Liver (tissue), 9 donors: ENCODE results near the gene GAPVD1. TPM values are rescaled to one million over a fixed set of nuclear protein-coding genes. Genes with fewer than 3 reads are reported as not detected.
A peak's percentile ranks its signal among the peaks of the same experiment; 100 is the strongest.
"Not testable (repeated sequence)": the region's sequence is repeated elsewhere in the genome, so short reads cannot be mapped to it uniquely, and the experiment has no call there.

Experiments used
- DNase-seq: peaks from one replicate; pipeline ENCODE4 v3.0.0-alpha.2; 2017; ENCODE audit warnings: low spot score
- H3K27ac ChIP-seq, 2 donors: one replicate each; pipeline ENCODE4 v1.7.0; 2013; ENCODE audit warnings: inconsistent platforms in 2 of 2, low read length in 2 of 2, control low read depth in 1 of 2, low read depth in 1 of 2, mild to moderate bottlenecking in 1 of 2
- H3K27me3 ChIP-seq, 4 donors: one replicate each; pipeline versions ENCODE4 v1.6.1 to v1.7.0; 2013; ENCODE audit warnings: low read length in 3 of 4, inconsistent platforms in 1 of 4, mild to moderate bottlenecking in 1 of 4, moderate library complexity in 1 of 4; ENCODE audit not compliant: control insufficient read depth in 4 of 4, insufficient read depth in 4 of 4
- H3K36me3 ChIP-seq, 4 donors: one replicate each; pipeline versions ENCODE4 v1.6.1 to v1.7.0; 2013; ENCODE audit warnings: low read length in 3 of 4, mild to moderate bottlenecking in 3 of 4, low read depth in 1 of 4, moderate library complexity in 1 of 4; ENCODE audit not compliant: control insufficient read depth in 4 of 4, insufficient read depth in 3 of 4
- H3K4me1 ChIP-seq, 4 donors: one replicate each; pipeline versions ENCODE4 v1.6.1 to v1.7.0; 2013; ENCODE audit warnings: low read length in 3 of 4, mild to moderate bottlenecking in 3 of 4, moderate library complexity in 1 of 4; ENCODE audit not compliant: control insufficient read depth in 4 of 4, insufficient read depth in 4 of 4
- H3K4me3 ChIP-seq, 3 donors: one replicate each; pipeline versions ENCODE4 v1.6.1 to v1.7.0; 2013; ENCODE audit warnings: low read length in 3 of 3, control low read depth in 1 of 3, low read depth in 1 of 3, mild to moderate bottlenecking in 1 of 3
- H3K9ac ChIP-seq, 2 donors: one replicate each; pipeline ENCODE4 v1.7.0; 2013; ENCODE audit warnings: low read length in 2 of 2, mild to moderate bottlenecking in 2 of 2, moderate library complexity in 2 of 2, control low read depth in 1 of 2, low read depth in 1 of 2
- H3K9me3 ChIP-seq, 4 donors: one replicate each; pipeline versions ENCODE4 v1.6.1 to v1.7.0; 2013; ENCODE audit warnings: low read length in 3 of 4; ENCODE audit not compliant: control insufficient read depth in 4 of 4
- ATF3 ChIP-seq: IDR thresholded peaks from 2 replicates; pipeline ENCODE4 v1.6.1; 2016; ENCODE audit warnings: antibody characterized with exemption
- FOXA1 ChIP-seq: IDR thresholded peaks from 2 replicates; pipeline ENCODE4 v1.6.1; 2016; ENCODE audit warnings: antibody characterized with exemption
- FOXA2 ChIP-seq: IDR thresholded peaks from 2 replicates; pipeline ENCODE4 v1.6.1; 2016; ENCODE audit warnings: antibody characterized with exemption
- GABPA ChIP-seq, 2 donors: IDR thresholded peaks in 1 of 2; conservative IDR thresholded peaks in 1 of 2; 2 replicates each; pipeline ENCODE4 v1.6.1; 2016; ENCODE audit warnings: antibody characterized with exemption in 2 of 2, mild to moderate bottlenecking in 1 of 2, moderate library complexity in 1 of 2
- HNF4A ChIP-seq, 2 donors: conservative IDR thresholded peaks; 2 replicates each; pipeline ENCODE4 v1.6.1; 2016; ENCODE audit warnings: antibody characterized with exemption in 2 of 2, mild to moderate bottlenecking in 2 of 2
- JUND ChIP-seq, 2 donors: IDR thresholded peaks; 2 replicates each; pipeline ENCODE4 v1.6.1; 2016; ENCODE audit warnings: antibody characterized with exemption in 2 of 2
- MAX ChIP-seq: IDR thresholded peaks from 2 replicates; pipeline ENCODE4 v1.6.1; 2016; ENCODE audit warnings: antibody characterized with exemption
- NR2F2 ChIP-seq: IDR thresholded peaks from 2 replicates; pipeline ENCODE4 v1.6.1; 2016; ENCODE audit warnings: antibody characterized with exemption
- RAD21 ChIP-seq, 2 donors: IDR thresholded peaks; 2 replicates each; pipeline ENCODE4 v1.6.1; 2016; ENCODE audit warnings: antibody characterized with exemption in 2 of 2, mild to moderate bottlenecking in 2 of 2
- RXRA ChIP-seq, 2 donors: IDR thresholded peaks; 2 replicates each; pipeline ENCODE4 v1.6.1; 2017 to 2018; ENCODE audit warnings: antibody characterized with exemption in 2 of 2, mild to moderate bottlenecking in 1 of 2
- SP1 ChIP-seq: IDR thresholded peaks from 2 replicates; pipeline ENCODE4 v1.6.1; 2018; ENCODE audit warnings: antibody characterized with exemption, mild to moderate bottlenecking
- YY1 ChIP-seq: IDR thresholded peaks from 2 replicates; pipeline ENCODE4 v1.6.1; 2016; ENCODE audit warnings: antibody characterized with exemption, mild to moderate bottlenecking
- ZBTB33 ChIP-seq: IDR thresholded peaks from 2 replicates; pipeline ENCODE4 v1.6.1; 2016; ENCODE audit warnings: antibody characterized with exemption
- WGBS: extraction: QIAGEN DNeasy Blood & Tissue Kit; methylation state at CpG from one replicate; pipeline ENCODE4 v1.1.7; 2013; 5-methylcytosine and 5-hydroxymethylcytosine counted together
- polyA plus RNA-seq, 2 donors: library from polyadenylated mRNA; stranded (reverse) in 1 of 2; unstranded in 1 of 2; fragments of 200-250 nt in 1 of 2; fragments of >200 nt in 1 of 2; fragmentation: Nextera tagmentation in 1 of 2; extraction: Ambion mirVana in 1 of 2; gene quantifications; one replicate each; pipeline versions ENCODE4 v1.2.1 to v1.2.3, GENCODE V29; 2013 to 2015
- total RNA-seq, 2 donors: library from RNA; depleted of rRNA; stranded (reverse); fragments of >200 nt; gene quantifications; one replicate each; pipeline ENCODE4 v1.2.3, GENCODE V29; 2014
- donor health status: healthy.
- donor health status: healthy.
- donor health status: healthy.
- donor health status: healthy.
- donor health status: healthy.

Gene GAPVD1
- total and polyA plus RNA-seq, 4 donors, result 5.5 to 89.7 (median 28.6) TPM

- peaks cover 10 to 63% (median 54%) of the 10 kb centered on the region in 4 donors for H3K36me3 ChIP-seq
- 58% methylated on average over 3 of the region's 3 CpGs for WGBS
- no peak overlapping the region for H3K27ac ChIP-seq
Measured at GRCh38 chr9:125233678-125234077, 27.9 kb upstream of the GAPVD1 start.

GRCh38 chr9:125234099-125234498, 27.5 kb upstream of the GAPVD1 start:
- H3K27ac ChIP-seq, DNase-seq, H3K4me3 ChIP-seq, H3K27me3 ChIP-seq, H3K9me3 ChIP-seq, H3K9ac ChIP-seq: not testable (repeated sequence)
- Histone ChIP-seq H3K36me3 (peaks cover 10 to 67% (median 57%) of the 10 kb centered on the region in 4 donors), H3K4me1 (peaks cover 0 to 42% (median 38%) of the 10 kb centered on the region in 4 donors)
- WGBS, result 94% methylated on average over 8 of the region's 8 CpGs

More at GRCh38 chr9:125233678-125234077, 27.9 kb upstream of the GAPVD1 start:
- Histone ChIP-seq H3K4me3 (no peak overlapping the region), H3K4me1 (peaks cover 0 to 38% (median 33%) of the 10 kb centered on the region in 4 donors), H3K9me3 (no peaks in the 10 kb centered on the region), H3K27me3 (no peaks in the 10 kb centered on the region), H3K9ac (no peak overlapping the region)
- no peak for DNase-seq
- TF ChIP-seq RXRA (IDR thresholded peaks at IDR 0.05), result no peak
- TF ChIP-seq FOXA2, result no peak

GRCh38 chr9:125235804-125236519, 25.7 kb upstream of the GAPVD1 start:
- H3K9ac ChIP-seq, result no peak overlapping the region
- H3K9me3 ChIP-seq, result no peaks in the 10 kb centered on the region
- no peak for DNase-seq
- peaks cover 5 to 62% (median 47%) of the 10 kb centered on the region in 4 donors for H3K36me3 ChIP-seq
- 62% methylated on average over 5 of the region's 5 CpGs for WGBS
- peaks cover 0 to 48% (median 42%) of the 10 kb centered on the region in 4 donors for H3K4me1 ChIP-seq
- H3K27me3 ChIP-seq, result no peaks in the 10 kb centered on the region
- TF ChIP-seq SP1 (no peak), RAD21 (IDR thresholded peaks at IDR 0.05) (no peak), YY1 (no peak), RXRA (IDR thresholded peaks at IDR 0.05) (no peak), FOXA1 (no peak), ZBTB33 (no peak), HNF4A (conservative IDR thresholded peaks at IDR 0.05) (no peak), ATF3 (no peak), GABPA (IDR thresholded peaks at IDR 0.05 in 1 of 2, conservative IDR thresholded peaks at IDR 0.05 in 1 of 2) (no peak), JUND (IDR thresholded peaks at IDR 0.05) (no peak), NR2F2 (no peak), FOXA2 (no peak), MAX (no peak)
- H3K4me3 ChIP-seq, result peak overlapping the region in 1 of 3 donors; percentile 78
- no peak overlapping the region for H3K27ac ChIP-seq
